HL-60 (cell line): ENCODE measurements around the gene NAALADL2.

Experiments
- DNase-seq, 2 experiments: peaks; one replicate each; pipeline ENCODE4 v3.0.0-alpha.2; 2010 to 2020; ENCODE audit warnings: low read depth in 1 of 2, low spot score in 1 of 2
- H3K27ac ChIP-seq: fragments of 250-450 bp; sonication (Bioruptor Pico); replicated peaks from 2 replicates; pipeline ENCODE4 v1.5.1; 2020; ENCODE audit warnings: mild to moderate bottlenecking, moderate library complexity
- H3K27me3 ChIP-seq: fragments of 250-450 bp; sonication (Bioruptor Pico); 2 replicates; pipeline ENCODE4 v1.5.1; 2021; ENCODE audit warnings: mild to moderate bottlenecking, moderate library complexity; ENCODE audit not compliant: insufficient read depth, poor library complexity, severe bottlenecking
- H3K4me3 ChIP-seq: replicated peaks from 2 replicates; pipeline ENCODE4 v1.5.1; 2011; ENCODE audit warnings: mild to moderate bottlenecking, control low read depth, low read length; ENCODE audit not compliant: insufficient read depth
- CTCF ChIP-seq: IDR thresholded peaks from one replicate; pipeline ENCODE4 v1.5.1; 2011; ENCODE audit warnings: low read length, control low read depth, inconsistent platforms; ENCODE audit not compliant: insufficient read depth
- GABPA ChIP-seq: IDR thresholded peaks from 2 replicates; pipeline ENCODE4 v1.6.1; 2012; ENCODE audit warnings: low read depth
- POLR2AphosphoS5 ChIP-seq: IDR thresholded peaks from 2 replicates; pipeline ENCODE4 v1.6.1; 2012; ENCODE audit warnings: low read depth
- REST ChIP-seq: IDR thresholded peaks from 2 replicates; pipeline ENCODE4 v1.6.1; 2012; ENCODE audit warnings: low read depth; ENCODE audit not compliant: insufficient replicate concordance
- SPI1 ChIP-seq: IDR thresholded peaks from 2 replicates; pipeline ENCODE4 v1.6.1; 2012; ENCODE audit warnings: low read depth, mild to moderate bottlenecking, borderline replicate concordance

NAALADL2 gene

GRCh38 chr3:174938102-174938501 is 79.0 kb downstream of the NAALADL2 start:
- Histone ChIP-seq H3K4me3 (no peak overlapping the region), H3K27me3 (no peaks in the 10 kb centered on the region), H3K27ac (no peak overlapping the region)
- DNase-seq, result no peak
- no peak for TF ChIP-seq POLR2AphosphoS5
- TF ChIP-seq REST, result no peak
- no peak for TF ChIP-seq SPI1
- no peak for TF ChIP-seq GABPA
- TF ChIP-seq CTCF, result no peak

DNA sequence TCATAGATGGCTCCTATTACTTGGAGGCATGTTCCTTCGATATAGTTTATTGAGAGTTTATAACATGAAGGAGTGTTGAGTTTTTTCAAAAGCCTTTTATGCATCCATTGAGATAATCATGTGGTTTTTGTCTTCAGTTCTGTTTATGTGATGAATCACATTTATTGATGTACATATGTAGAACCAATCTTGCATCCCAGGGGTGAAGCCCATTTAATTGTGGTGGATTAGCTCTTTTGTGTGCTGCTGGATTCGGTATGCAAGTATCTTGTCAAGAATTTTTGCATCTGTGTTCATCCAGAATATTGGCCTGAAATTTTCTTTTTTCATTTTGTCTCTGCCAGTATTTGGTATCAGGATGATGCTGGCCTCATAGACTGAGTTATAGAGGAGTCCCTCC is 81.0 kb downstream of the NAALADL2 start:
- no peaks in the 10 kb centered on the region for H3K27me3 ChIP-seq
- no peak overlapping the region for H3K27ac ChIP-seq
- DNase-seq, result no peak
- no peak for TF ChIP-seq SPI1
- no peak for TF ChIP-seq REST
- TF ChIP-seq POLR2AphosphoS5, result no peak
- TF ChIP-seq GABPA, result no peak
- TF ChIP-seq CTCF, result no peak
- no peak overlapping the region for H3K4me3 ChIP-seq

- DNase-seq, result no peak
- no peak overlapping the region for H3K27ac ChIP-seq
- no peak for TF ChIP-seq REST
- TF ChIP-seq POLR2AphosphoS5, result no peak
- no peak for TF ChIP-seq CTCF
- TF ChIP-seq SPI1, result no peak
- no peak for TF ChIP-seq GABPA
These were observed 86.1 kb downstream of the NAALADL2 start for GRCh38 chr3:174945276-174945675.

More at GRCh38 chr3:174945276-174945675, 86.1 kb downstream of the NAALADL2 start:
- Histone ChIP-seq H3K27me3 (no peaks in the 10 kb centered on the region), H3K4me3 (no peak overlapping the region)
